Gastroesophageal sphincter (tissue), 3 donors: Measurements from ENCODE around the gene FPR2.

Experiments used
- CTCF ChIP-seq, 4 experiments: fragments of 200-600 bp in 2 of 4; fragments of 450-650 bp in 2 of 4; sonication (generic) in 1 of 4; IDR thresholded peaks; one replicate each; pipeline ENCODE4 v1.5.1; 2017 to 2019; ENCODE audit warnings: antibody characterized with exemption in 4 of 4, mild to moderate bottlenecking in 2 of 4, moderate library complexity in 2 of 4
- POLR2A ChIP-seq, 2 donors: fragments of 450-650 bp; IDR thresholded peaks; one replicate each; pipeline ENCODE4 v1.6.1; 2017; ENCODE audit warnings: antibody characterized with exemption in 2 of 2, mild to moderate bottlenecking in 2 of 2, moderate library complexity in 1 of 2

- no peak for TF ChIP-seq CTCF (IDR thresholded peaks at IDR 0.05)
- no peak for TF ChIP-seq POLR2A (IDR thresholded peaks at IDR 0.05)
Measured at GRCh38 chr19:51751655-51752054, 9.3 kb upstream of the FPR2 start, which contains the start of gene FPR1.
